ENCODE results near the gene IL17B.

The IL17B gene

DNA sequence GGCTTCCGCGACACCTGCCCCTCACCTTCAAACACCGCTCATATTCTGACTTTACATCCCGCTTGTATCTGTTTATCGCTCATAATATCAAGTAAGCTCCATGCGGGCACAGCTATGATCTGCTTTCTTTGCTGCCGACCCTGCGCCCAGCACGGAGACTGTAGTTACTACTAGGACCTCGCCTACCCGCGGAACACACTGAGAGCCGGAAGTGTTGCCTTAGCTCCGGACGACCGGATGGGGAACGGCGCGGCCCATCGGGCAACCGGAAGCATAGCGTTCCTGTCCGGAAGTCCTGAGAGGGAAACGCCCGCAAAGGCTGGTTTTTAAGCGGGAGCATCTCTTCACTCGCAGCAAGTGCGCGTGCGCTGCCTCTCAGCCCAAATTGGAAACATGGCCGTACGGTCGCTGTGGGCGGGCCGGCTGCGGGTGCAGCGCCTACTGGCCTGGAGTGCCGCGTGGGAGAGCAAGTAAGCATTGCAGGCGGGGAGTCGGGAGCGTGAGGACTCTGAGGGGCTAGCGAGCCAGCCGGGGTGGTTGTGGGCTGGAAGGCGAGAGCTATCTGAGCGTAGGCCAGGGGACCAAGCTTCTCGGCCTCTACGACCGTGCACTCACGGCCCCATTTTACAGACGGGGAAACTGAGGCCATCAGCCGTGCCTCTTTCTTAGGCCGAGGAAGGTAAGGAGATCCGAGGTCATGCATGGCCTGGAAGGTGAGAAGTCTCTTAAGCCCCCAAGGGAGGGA lies 33.8 kb downstream of the IL17B start, which contains the start of gene GRPEL2:
GRPEL2 (plus strand) TSS at position 353 of the 745 bp plus-strand sequence; CDS start at position 394, 41 bp downstream.
- peak within 1 kb of the TSS; percentile 99 for H3K4me3 ChIP-seq (ENCODE audit: low read length)
- peak; percentile 98 for DNase-seq (ENCODE audit: low read depth)
- no peak for TF ChIP-seq CTCF (IDR thresholded peaks at IDR 0.05; ENCODE audit: insufficient read depth, low read depth, low read length, missing control alignments)

GRCh38 chr5:149344151-149344550 lies 34.9 kb downstream of the IL17B start:
- H3K4me3 ChIP-seq (ENCODE audit: low read length): no peak overlapping the region
- no peak for DNase-seq (ENCODE audit: low read depth)
- TF ChIP-seq CTCF (IDR thresholded peaks at IDR 0.05; ENCODE audit: insufficient read depth, low read depth, low read length, missing control alignments): no peak

DNA sequence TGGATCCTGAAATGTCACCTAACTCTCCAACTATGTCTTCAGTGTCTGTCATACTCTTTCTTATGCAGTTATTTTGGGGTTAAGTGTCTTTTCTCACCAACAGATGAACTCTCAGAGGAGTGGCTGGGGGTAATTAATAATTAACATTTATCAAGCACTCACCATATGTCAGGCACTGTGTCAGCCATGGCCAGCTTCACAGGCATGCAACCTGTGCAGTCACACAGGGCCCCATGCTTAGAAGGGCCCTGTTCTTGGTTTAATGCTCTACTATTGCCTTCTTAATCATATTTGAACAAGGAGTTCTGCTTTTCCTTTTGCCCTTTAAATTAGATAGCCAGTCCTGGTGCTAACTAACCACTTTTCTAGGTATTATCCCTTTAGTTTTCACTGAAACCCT lies 37.2 kb downstream of the IL17B start:
- H3K4me3 ChIP-seq (ENCODE audit: low read length): no peak overlapping the region
- no peak for TF ChIP-seq CTCF (IDR thresholded peaks at IDR 0.05; ENCODE audit: insufficient read depth, low read depth, low read length, missing control alignments)
- no peak for DNase-seq (ENCODE audit: low read depth)

- no peak for TF ChIP-seq CTCF (IDR thresholded peaks at IDR 0.05; ENCODE audit: insufficient read depth, low read depth, low read length, missing control alignments)
Observed at GRCh38 chr5:149340920-149341319, 38.2 kb downstream of the IL17B start.

DNA sequence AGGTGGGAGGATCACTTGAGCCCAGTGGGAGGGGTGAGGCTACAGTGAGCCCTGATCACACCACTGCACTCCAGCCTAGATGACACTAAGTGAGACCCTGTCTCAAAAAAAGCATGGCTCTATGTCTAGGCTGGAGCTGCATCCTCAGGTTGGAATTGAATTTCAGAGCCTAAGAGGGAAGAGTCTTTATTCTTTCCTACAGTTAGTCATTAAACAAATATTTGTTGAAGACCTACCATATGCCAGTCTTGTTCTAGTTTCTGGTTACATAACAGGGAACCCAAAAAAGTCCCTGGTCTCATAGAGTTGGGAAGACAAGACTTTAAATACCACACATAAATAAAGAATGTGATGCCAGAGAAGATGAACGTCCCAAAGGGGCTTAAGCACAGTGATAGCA lies 40.7 kb downstream of the IL17B start:
- H3K4me3 ChIP-seq (ENCODE audit: low read length): no peak overlapping the region
- TF ChIP-seq CTCF (IDR thresholded peaks at IDR 0.05; ENCODE audit: insufficient read depth, low read depth, low read length, missing control alignments): no peak

More at GRCh38 chr5:149340920-149341319, 38.2 kb downstream of the IL17B start:
- no peak for DNase-seq (ENCODE audit: low read depth)
- H3K4me3 ChIP-seq (ENCODE audit: low read length): no peak overlapping the region

GRCh38 chr5:149337736-149338135 lies 41.4 kb downstream of the IL17B start:
- no peak for DNase-seq (ENCODE audit: low read depth)

More for the DNA sequence above, 40.7 kb downstream of the IL17B start:
- DNase-seq (ENCODE audit: low read depth): peak; percentile 47

More at GRCh38 chr5:149337736-149338135, 41.4 kb downstream of the IL17B start:
- TF ChIP-seq CTCF (IDR thresholded peaks at IDR 0.05; ENCODE audit: insufficient read depth, low read depth, low read length, missing control alignments): no peak
- no peak overlapping the region for H3K4me3 ChIP-seq (ENCODE audit: low read length)
